Astrocyte of the hippocampus (primary cell): ENCODE data around the gene LGMN.
"Not testable (repeated sequence)": the region's sequence is repeated elsewhere in the genome, so short reads cannot be mapped to it uniquely, and the experiment has no call there.

Experiments
- DNase-seq: peaks from one replicate; pipeline ENCODE4 v3.0.0; 2011; ENCODE audit warnings: low read depth, low spot score

LGMN gene

GRCh38 chr14:92694807-92695206 lies 53.6 kb downstream of the LGMN start:
- DNase-seq = no peak

- DNase-seq = no peak
Observed at GRCh38 chr14:92693998-92694795, 54.2 kb downstream of the LGMN start.

GRCh38 chr14:92692822-92693226 lies 55.6 kb downstream of the LGMN start:
- peak; percentile 31 for DNase-seq

- peak; percentile 76 for DNase-seq
Observed at GRCh38 chr14:92690171-92691011, 58.0 kb downstream of the LGMN start.

GRCh38 chr14:92688434-92689375 lies 59.7 kb downstream of the LGMN start:
- no peak for DNase-seq

GRCh38 chr14:92687681-92688433 lies 60.6 kb downstream of the LGMN start:
- DNase-seq = peak; percentile 57

GRCh38 chr14:92686900-92687427 lies 61.5 kb downstream of the LGMN start:
- DNase-seq = peak; percentile 92

GRCh38 chr14:92686411-92686899 lies 62.0 kb downstream of the LGMN start:
- no peak for DNase-seq

GRCh38 chr14:92685784-92686355 lies 62.6 kb downstream of the LGMN start:
- no peak for DNase-seq

- no peak for DNase-seq
Observed at GRCh38 chr14:92684801-92685560, 63.4 kb downstream of the LGMN start.

- no peak for DNase-seq
Observed at GRCh38 chr14:92683041-92683440, 65.4 kb downstream of the LGMN start.

GRCh38 chr14:92680781-92681650 lies 67.4 kb downstream of the LGMN start:
- peak; percentile 90 for DNase-seq

- not testable (repeated sequence) for DNase-seq
Observed at GRCh38 chr14:92680330-92680729, 68.1 kb downstream of the LGMN start.

- no peak for DNase-seq
Observed at GRCh38 chr14:92679246-92679645, 69.2 kb downstream of the LGMN start.

GRCh38 chr14:92678766-92679165 lies 69.7 kb downstream of the LGMN start:
- no peak for DNase-seq

- DNase-seq = no peak
Observed at GRCh38 chr14:92677955-92678354, 70.5 kb downstream of the LGMN start.

GRCh38 chr14:92677087-92677668 lies 71.2 kb downstream of the LGMN start:
- no peak for DNase-seq
